ENCODE measurements around the gene TLL1.

GRCh38 chr4:166140951-166141350, 267.9 kb downstream of the TLL1 start:
- TF ChIP-seq L3MBTL2 (conservative IDR thresholded peaks at IDR 0.05) (no peak), NFRKB (IDR thresholded peaks at IDR 0.05) (no peak), SP1 (IDR thresholded peaks at IDR 0.05) (no peak), FOXM1 (IDR thresholded peaks at IDR 0.05; ENCODE audit: borderline replicate concordance) (no peak), FOXK2 (IDR thresholded peaks at IDR 0.05) (no peak)
